Brain pericyte (primary cell): ENCODE data around the gene HSBP1L1.
"Not testable (repeated sequence)": the region's sequence is repeated elsewhere in the genome, so short reads cannot be mapped to it uniquely, and the experiment has no call there.

ENCODE experiments used
- DNase-seq: peaks from one replicate; pipeline ENCODE4 v3.0.0-alpha.2; 2012; ENCODE audit warnings: low read depth, low spot score

HSBP1L1 gene

GRCh38 chr18:79945118-79946042 is 19.1 kb upstream of the HSBP1L1 start:
- no peak for DNase-seq

- no peak for DNase-seq
Observed at GRCh38 chr18:79947054-79947755, 17.2 kb upstream of the HSBP1L1 start.

- DNase-seq = no peak
Observed at GRCh38 chr18:79947881-79948610, 16.4 kb upstream of the HSBP1L1 start.

- DNase-seq = no peak
Observed at GRCh38 chr18:79948719-79949411, 15.6 kb upstream of the HSBP1L1 start.

GRCh38 chr18:79949697-79950487 is 14.6 kb upstream of the HSBP1L1 start:
- no peak for DNase-seq

- no peak for DNase-seq
Observed at GRCh38 chr18:79950515-79951341, 13.7 kb upstream of the HSBP1L1 start.

- no peak for DNase-seq
Observed at GRCh38 chr18:79951545-79952455, 12.6 kb upstream of the HSBP1L1 start, which contains the start of gene SLC66A2. TSS of gene SLC66A2 (minus strand) at chr18:79951653. CDS start at chr18:79950926, 727 bp downstream.

- DNase-seq = no peak
Observed at GRCh38 chr18:79952456-79952995, 11.9 kb upstream of the HSBP1L1 start.

- DNase-seq = no peak
Observed at GRCh38 chr18:79952996-79953559, 11.4 kb upstream of the HSBP1L1 start.

GRCh38 chr18:79953971-79954651 is 10.3 kb upstream of the HSBP1L1 start:
- no peak for DNase-seq

- no peak for DNase-seq
Observed at GRCh38 chr18:79954791-79955190, 9.7 kb upstream of the HSBP1L1 start.

GRCh38 chr18:79955302-79956075 is 9.0 kb upstream of the HSBP1L1 start:
- DNase-seq = no peak

- no peak for DNase-seq
Observed at GRCh38 chr18:79956276-79956675, 8.2 kb upstream of the HSBP1L1 start.

- no peak for DNase-seq
Observed at GRCh38 chr18:79958981-79959380, 5.5 kb upstream of the HSBP1L1 start.

GRCh38 chr18:79960161-79960801 is 4.2 kb upstream of the HSBP1L1 start:
- not testable (repeated sequence) for DNase-seq

- no peak for DNase-seq
Observed at GRCh38 chr18:79960921-79961526, 3.4 kb upstream of the HSBP1L1 start.
